ENCODE measurements around the gene LTA. TPM values are rescaled to one million over a fixed set of nuclear protein-coding genes. Genes with fewer than 3 reads are reported as not detected.

Gene LTA
- total and polyA plus RNA-seq, 10 donors: 2.4 to 14.4 (median 5.7) TPM

- peak overlapping the region in 7 of 8 donors; percentile 58 to 97 (median 65) for H3K4me3 ChIP-seq
- H3K27me3 ChIP-seq (replicated peaks in 1 of 7): no peaks in the 10 kb centered on the region
- intact Hi-C loops (cut with DNase I; ENCODE audit: low total_unique reads): no loop called here
- H3K27ac ChIP-seq: peak overlapping the region in 6 of 8 donors; percentile 82 to 98 (median 96)
- H3K9me3 ChIP-seq: no peaks in the 10 kb centered on the region
- WGBS, 5 donors: 65 to 90% (median 86%) methylated on average over 12 of the region's 12 CpGs
- TF ChIP-seq, protein P1, sequence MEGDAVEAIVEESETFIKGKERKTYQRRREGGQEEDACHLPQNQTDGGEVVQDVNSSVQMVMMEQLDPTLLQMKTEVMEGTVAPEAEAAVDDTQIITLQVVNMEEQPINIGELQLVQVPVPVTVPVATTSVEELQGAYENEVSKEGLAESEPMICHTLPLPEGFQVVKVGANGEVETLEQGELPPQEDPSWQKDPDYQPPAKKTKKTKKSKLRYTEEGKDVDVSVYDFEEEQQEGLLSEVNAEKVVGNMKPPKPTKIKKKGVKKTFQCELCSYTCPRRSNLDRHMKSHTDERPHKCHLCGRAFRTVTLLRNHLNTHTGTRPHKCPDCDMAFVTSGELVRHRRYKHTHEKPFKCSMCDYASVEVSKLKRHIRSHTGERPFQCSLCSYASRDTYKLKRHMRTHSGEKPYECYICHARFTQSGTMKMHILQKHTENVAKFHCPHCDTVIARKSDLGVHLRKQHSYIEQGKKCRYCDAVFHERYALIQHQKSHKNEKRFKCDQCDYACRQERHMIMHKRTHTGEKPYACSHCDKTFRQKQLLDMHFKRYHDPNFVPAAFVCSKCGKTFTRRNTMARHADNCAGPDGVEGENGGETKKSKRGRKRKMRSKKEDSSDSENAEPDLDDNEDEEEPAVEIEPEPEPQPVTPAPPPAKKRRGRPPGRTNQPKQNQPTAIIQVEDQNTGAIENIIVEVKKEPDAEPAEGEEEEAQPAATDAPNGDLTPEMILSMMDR (IDR thresholded peaks at IDR 0.05 in 8 of 11, conservative IDR thresholded peaks at IDR 0.05 in 3 of 11): no peak
- peaks cover 45 to 94% (median 85%) of the 10 kb centered on the region in 6 donors for H3K4me1 ChIP-seq
- H3K36me3 ChIP-seq: peaks cover 0 to 22% (median 1%) of the 10 kb centered on the region in 6 donors
- DNase-seq: peak; percentile 32
Measured at GRCh38 chr6:31578184-31579118, 6.4 kb downstream of the LTA start.

- intact Hi-C loops (cut with DNase I; ENCODE audit: low total_unique reads): no loop called here
- H3K36me3 ChIP-seq: peaks cover 0 to 22% (median 1%) of the 10 kb centered on the region in 6 donors
- no peaks in the 10 kb centered on the region for H3K9me3 ChIP-seq
- H3K27me3 ChIP-seq (replicated peaks in 1 of 7): no peaks in the 10 kb centered on the region
- 74 to 97% (median 86%) methylated on average over 3 of the region's 3 CpGs for WGBS, 5 donors
- no peak for DNase-seq
- H3K27ac ChIP-seq: peak overlapping the region in 7 of 8 donors; percentile 91 to 98 (median 96)
- peak overlapping the region in 1 of 8 donors; percentile 97 for H3K4me3 ChIP-seq
- H3K4me1 ChIP-seq: peaks cover 48 to 94% (median 87%) of the 10 kb centered on the region in 6 donors
- TF ChIP-seq, protein P1 (IDR thresholded peaks at IDR 0.05 in 8 of 11, conservative IDR thresholded peaks at IDR 0.05 in 3 of 11): no peak
- TF ChIP-seq POLR2AphosphoS5 (IDR thresholded peaks at IDR 0.05) (no peak), POLR2A (IDR thresholded peaks at IDR 0.05) (no peak)
Measured at GRCh38 chr6:31579119-31579505, 7.0 kb downstream of the LTA start.

DNA sequence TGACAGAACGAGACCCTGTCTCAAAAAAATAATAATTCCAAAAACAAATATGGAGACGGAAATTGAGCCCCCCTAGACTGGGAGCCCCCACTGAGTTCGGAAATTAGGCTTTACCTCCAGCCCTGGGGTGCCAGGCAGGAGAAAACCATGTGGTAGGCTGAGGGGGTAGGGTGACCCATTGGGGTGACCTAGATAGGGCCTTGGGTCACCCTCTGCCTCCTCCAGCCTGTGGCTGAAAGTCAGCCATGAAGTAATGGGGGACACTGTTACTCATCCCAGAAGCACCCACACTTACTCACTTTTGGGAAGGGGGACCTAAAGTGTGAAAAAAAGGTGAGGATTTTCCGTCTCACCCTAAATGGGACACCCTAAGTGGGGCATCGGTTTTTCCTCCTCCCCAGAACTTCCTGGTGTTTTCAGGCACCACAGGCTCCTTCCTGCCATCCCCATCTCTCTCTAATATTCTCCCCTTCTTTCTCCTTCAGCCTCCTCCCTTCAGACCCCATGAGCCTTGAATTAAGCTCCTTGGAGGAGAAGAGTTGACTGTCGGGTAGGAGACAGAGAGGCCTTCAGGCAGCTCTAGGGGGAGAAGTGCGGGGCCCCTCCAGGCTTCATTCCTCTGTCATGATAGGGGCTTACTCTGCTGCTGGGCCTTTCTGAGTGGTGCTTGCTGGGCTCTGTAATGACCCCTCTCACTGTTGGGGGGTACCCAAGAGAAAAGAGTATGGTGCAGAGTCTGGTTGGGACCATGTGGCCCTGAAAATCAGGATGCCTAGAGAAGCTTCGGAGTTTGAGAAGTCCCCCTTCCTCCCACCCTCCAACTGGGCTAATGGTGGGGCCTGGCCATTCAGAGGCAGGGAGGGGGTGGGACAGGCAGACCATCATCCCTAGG is 7.7 kb downstream of the LTA start:
- Histone ChIP-seq H3K36me3 (peaks cover 0 to 22% (median 1%) of the 10 kb centered on the region in 6 donors), H3K4me1 (peaks cover 49 to 94% (median 87%) of the 10 kb centered on the region in 6 donors), H3K27me3 (replicated peaks in 1 of 7) (no peaks in the 10 kb centered on the region), H3K27ac (peak overlapping the region; percentile 27 to 98 (median 96)), H3K4me3 (peak overlapping the region; percentile 61 to 97 (median 82)), H3K9me3 (no peaks in the 10 kb centered on the region)
- TF ChIP-seq POLR2A (IDR thresholded peaks at IDR 0.05): no peak
- TF ChIP-seq, protein P1 (IDR thresholded peaks at IDR 0.05 in 8 of 11, conservative IDR thresholded peaks at IDR 0.05 in 3 of 11): no peak
- TF ChIP-seq POLR2AphosphoS5 (IDR thresholded peaks at IDR 0.05): no peak
- intact Hi-C loops (cut with DNase I; ENCODE audit: low total_unique reads): no loop called here
- 66 to 81% (median 73%) methylated on average over 8 of the region's 8 CpGs for WGBS, 5 donors
- no peak for DNase-seq

Measured in spleen (tissue), 11 donors.